HG03159 (cell line): ENCODE data around the gene ZNF593.

Experiments
- ATAC-seq: cut with Tn5 transposase; IDR thresholded peaks from one replicate; pipeline ENCODE4 v1.9.1; 2021; ENCODE audit warnings: mild to moderate bottlenecking, moderate library complexity; ENCODE audit not compliant: unreplicated experiment

The ZNF593 gene

DNA sequence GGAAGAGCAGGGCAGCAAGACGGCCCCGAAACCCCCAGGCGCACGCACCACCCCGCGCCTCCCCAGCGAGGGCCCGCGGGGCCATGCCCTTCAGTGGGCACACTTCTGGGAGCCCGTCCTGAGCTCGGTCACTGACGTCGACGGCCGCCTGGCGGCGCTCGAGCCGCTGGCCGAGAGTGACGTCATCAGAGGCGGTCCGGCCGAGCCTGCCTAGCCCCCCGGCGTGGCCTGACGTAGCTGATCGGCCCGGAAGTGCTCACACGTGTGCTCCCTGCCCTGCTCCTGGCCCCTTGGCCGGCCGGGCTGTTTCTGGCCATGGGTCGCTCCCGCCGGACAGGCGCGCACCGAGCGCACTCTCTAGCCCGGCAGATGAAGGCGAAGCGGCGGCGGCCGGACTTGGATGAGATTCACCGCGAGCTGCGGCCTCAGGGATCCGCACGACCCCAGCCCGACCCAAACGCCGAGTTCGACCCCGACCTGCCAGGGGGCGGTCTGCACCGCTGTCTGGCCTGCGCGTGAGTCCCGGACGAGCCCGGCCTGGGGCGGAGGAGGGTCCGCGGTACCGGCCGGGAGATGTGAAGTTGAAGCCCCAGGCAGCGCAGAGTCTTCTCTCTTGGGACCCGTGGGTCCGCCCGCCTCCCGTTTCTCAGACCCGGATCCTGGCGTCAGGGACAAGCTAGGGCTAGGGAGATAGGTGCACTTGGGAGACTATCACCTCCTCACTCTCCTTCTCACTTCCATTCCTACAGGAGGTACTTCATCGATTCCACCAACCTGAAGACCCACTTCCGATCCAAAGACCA, at the start of gene ZNF593:
Gene ZNF593, plus strand, starts transcription at position 240 of the 803 bp plus-strand sequence. Its CDS starts 76 bp downstream, at position 316.
- peak; percentile 92 for ATAC-seq

DNA sequence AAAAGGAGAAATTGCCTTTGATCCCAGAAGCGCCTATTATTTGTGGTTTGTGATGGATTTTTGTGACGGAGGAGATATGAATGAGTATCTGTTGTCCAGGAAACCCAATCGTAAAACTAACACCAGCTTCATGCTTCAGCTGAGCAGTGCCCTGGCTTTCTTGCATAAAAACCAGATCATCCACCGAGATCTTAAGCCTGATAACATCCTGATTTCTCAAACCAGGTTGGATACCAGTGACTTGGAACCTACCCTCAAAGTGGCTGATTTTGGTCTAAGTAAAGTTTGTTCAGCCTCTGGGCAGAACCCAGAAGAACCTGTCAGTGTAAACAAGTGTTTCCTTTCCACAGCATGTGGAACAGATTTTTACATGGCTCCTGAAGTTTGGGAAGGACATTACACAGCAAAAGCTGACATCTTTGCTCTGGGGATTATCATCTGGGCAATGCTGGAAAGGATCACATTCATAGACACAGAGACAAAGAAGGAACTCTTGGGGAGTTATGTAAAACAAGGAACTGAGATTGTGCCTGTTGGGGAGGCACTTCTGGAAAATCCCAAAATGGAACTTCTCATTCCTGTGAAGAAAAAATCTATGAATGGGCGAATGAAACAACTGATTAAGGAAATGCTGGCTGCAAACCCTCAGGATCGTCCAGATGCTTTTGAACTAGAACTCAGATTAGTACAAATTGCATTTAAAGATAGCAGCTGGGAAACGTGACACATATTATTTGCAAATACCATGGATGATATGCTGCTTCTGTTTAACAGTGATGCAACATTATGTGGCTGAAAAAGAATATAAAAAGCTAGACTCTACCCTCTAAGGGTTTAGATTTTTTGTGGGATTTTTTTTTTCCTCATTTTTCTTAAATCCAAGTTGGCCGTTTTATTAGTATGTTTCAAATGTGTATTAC, 47.6 kb upstream of the ZNF593 start:
- ATAC-seq: no peak

- no peak for ATAC-seq
Measured at GRCh38 chr1:26122988-26123973, 46.4 kb upstream of the ZNF593 start.

DNA sequence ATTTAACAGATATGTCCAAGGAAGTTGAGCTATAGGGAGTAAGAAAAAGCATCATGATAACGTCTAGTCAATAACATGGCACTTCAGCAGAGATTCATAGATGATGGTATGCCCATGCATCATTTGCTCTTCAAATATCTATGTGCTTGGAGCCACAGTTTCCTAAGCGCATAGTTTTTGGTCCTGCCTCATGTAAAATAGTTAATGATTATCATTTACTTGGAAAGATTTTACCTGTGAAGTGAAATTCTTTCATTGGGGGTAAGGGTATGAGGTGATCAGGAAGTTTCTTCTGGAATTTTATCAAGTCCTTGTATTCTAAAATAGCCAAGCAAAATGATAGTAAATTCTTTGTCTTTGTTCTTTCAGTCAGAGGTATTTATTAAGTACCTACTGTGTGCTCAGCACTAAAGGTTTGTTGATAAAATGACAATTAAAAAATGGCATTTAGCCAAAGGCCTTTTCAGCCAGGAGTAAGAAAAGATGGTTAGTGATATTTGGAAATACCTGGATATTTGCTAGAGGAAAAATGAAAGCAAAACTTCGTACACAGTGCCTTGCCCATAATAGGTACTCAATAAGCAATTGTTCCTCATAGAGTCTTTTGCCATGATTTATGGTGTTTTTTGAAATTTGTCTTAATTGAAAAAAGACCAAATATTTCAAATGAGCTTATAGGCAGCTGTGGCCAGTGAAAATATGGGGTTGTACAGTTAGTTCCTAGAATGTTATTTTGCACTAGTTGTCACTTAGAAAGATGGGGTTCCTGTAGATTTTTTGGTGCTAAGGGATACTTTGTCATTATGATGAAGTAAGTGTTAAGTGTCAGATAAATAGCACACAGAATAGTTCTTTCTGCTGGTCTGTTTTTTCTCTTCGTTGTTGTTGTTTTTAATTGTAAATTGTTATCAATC, 45.0 kb upstream of the ZNF593 start:
- ATAC-seq: no peak

- ATAC-seq: no peak
Measured at GRCh38 chr1:26125382-26125781, 44.3 kb upstream of the ZNF593 start.

- no peak for ATAC-seq
Measured at GRCh38 chr1:26125946-26126320, 43.8 kb upstream of the ZNF593 start.

DNA sequence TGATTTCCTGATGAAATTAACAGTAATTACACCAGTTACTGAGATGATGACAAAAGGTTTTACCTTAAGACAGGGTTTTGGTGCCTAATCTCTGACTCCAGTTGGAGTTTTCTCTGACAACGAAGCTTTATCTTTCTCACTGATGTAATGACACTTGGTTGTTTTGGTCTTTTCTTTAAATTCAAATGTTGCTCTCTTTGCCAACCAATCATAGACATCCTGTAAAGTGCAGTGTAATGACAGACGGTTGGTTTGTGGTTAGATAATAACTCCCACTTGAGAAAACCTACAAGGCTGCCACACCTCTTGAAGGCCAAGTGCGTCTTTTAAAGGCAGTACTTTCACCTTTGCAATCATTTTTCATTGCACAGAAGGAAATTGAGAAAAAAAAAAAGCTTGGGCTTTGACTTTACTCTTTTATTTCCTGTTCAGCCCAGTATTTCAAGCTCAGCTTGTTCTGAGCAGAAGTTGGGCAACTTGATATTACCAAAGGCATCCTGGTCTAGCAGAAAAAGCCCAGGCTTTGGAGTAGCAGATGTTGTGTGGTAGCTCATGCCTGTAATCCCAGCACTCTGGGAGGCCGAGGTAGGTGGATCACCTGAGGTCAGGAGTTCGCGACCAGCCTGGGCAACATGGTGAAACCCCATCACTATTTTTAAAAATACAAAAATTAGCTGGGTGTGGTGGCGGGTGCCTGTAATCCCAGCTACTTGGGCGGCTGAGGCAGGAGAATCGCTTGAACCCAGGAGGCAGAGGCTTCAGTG, 43.2 kb upstream of the ZNF593 start:
- ATAC-seq: peak; percentile 82

DNA sequence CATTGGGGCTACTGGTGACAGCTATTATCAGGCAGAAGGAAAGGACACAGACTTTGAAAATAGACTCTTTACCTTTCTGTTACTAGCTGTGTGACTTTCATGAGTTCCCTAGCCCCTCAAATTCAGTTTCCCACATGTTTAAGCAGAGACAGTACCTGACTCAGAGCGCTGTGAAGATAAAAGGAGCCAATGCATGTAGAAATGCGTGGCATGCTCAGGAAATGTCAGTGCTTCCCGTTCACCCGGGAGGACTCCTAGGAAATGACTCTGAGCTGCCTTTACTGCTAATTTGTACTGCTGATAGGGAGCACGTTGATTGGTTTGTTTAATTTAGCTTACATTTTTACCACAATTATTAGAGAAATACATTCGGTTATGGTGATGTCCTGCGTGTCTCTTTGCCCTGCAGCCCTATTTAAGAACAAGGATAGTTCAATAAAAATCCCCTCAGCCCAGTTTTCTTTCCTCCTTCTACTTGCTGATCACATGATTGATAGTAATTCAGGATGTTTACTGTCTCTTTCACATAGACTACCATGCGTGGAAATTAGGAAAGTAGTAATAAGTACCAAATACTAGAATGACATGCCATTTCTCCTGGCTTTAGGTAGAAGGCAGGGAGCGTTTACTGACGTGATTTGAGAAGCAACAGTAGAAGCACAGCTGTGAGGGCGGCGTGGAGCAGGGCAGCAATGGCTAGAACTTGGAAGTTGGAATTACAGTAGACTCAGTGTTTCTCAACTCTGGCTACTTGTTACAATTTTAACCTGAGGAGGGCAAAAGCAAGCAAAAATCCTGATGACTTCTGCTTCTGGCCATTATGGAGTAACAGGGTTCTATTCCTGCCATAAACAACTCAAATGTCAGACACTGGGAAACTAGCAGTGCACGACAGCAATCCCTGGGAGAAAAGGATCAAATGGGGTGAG, 42.2 kb upstream of the ZNF593 start:
- no peak for ATAC-seq

- ATAC-seq: no peak
Measured at GRCh38 chr1:26129778-26130177, 39.9 kb upstream of the ZNF593 start.

DNA sequence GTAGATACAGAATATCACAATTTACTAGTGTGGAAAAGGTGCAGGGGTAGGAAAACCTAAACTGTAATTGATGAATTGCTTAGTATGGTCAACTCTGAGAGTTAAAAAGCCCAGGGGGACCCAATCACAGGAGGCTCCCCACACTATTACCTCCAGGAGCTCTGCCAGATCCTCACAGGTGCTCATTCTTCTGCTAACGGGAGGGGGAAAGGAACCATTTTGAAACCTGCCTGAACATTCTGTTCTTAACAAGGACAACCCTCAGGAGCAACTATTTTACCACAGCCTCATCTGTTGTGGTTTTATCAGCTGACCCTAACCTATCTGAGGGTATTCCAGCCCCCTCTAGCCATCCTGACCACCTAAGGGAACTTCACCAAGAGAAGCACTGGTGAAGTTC, 39.0 kb upstream of the ZNF593 start:
- ATAC-seq: no peak

GRCh38 chr1:26132128-26132833, 37.4 kb upstream of the ZNF593 start:
- no peak for ATAC-seq

DNA sequence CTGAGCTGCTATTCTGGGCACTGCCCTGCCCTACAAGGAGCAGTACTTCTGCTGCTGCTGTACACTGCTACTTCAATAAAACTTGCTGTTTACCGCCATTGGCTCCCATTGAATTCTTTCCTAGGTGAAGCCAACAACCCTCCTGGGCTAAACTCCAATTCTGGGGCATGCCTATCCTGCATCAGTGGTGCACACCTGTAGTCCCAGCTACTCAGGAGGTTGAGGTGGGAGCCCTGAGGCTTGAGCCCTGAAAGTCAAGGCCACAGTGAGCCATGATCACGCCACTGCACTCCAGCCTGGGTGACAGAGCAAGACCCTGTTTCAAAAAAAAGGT, 36.9 kb upstream of the ZNF593 start:
- no peak for ATAC-seq

GRCh38 chr1:26134466-26134865, 35.2 kb upstream of the ZNF593 start:
- no peak for ATAC-seq

GRCh38 chr1:26138974-26139558, 30.6 kb upstream of the ZNF593 start:
- ATAC-seq: no peak

DNA sequence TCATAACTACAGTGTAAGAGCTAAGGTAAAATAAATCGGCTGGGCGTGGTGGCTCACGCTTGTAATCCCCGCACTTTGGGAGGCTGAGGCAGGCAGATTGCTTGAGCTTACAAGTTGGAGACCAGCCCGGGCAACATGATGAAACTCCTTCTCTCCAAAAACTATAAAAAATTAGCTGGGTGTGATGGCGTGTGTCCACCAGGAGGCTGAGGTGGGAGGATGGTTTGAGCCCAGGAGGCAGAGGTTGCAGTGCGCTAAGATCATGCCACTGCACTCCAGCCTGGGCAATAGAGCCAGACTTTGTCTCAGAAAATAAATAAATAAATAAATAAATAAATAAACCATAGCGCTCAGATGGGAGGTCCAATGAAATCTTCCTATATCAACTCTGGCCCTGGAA, 27.5 kb upstream of the ZNF593 start:
- ATAC-seq: no peak

- no peak for ATAC-seq
Measured at GRCh38 chr1:26145041-26145959, 24.4 kb upstream of the ZNF593 start.
